Tongue (tissue), 2 donors: ENCODE results near the gene NUP133. TPM values are rescaled to one million over a fixed set of nuclear protein-coding genes. Genes with fewer than 3 reads are reported as not detected.
A peak's percentile ranks its signal among the peaks of the same experiment; 100 is the strongest.
"Not testable (repeated sequence)": the region's sequence is repeated elsewhere in the genome, so short reads cannot be mapped to it uniquely, and the experiment has no call there.

Experiments used
- DNase-seq: peaks from one replicate; pipeline ENCODE4 v3.0.0-alpha.2; 2015
- total RNA-seq: library from RNA; depleted of rRNA; stranded (reverse); fragments of >200 nt; gene quantifications from one replicate; pipeline ENCODE4 v1.2.3, GENCODE V29; 2014

NUP133 gene
- total RNA-seq, result 41.5 TPM

DNA sequence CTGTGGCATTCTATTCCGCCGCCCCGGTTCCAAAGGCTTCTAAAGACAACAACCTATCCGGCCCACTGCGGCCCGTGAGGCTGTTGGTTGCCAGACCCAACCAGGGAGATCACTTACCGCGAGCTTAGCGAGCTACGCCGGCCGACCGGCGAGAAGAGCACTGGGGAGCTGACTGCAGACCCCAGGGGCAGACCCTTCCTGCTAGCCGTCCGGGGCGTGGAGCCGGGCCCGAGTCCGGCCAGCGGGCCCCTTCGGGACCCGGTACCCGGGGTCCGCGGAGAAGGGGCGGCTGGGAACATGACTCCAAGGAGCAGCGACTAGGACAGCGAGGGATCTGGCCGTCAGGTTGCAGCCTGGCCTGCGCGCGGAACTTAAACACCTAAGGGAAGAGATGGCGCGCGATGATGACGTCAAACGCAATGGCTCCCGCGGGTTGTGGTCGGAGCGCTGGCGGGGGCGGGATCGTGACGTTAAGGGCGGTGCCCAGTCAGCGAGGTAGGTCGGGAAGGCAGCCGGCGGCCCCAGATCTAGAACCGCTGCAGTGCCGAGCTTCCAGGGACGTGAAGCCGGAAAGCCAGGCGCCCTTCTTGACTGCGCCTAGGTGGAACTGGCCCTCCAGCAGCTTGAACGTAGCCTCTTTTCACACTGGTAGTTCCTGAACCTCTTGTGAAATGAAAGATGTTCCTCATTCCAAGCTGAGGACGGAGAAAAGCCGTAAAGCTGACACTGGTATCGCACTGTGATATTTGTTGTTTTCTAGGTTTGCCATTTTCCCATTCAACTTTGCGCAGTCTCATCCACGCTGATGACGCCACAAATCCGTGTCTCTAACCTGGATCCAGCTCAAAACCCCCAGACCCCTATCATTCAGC, at the start of gene NUP133:
Gene NUP133 (minus strand): TSS at position 391 of the 872 bp plus-strand sequence. CDS start 92 bp downstream, at position 299.
- peak; percentile 100 for DNase-seq

DNA sequence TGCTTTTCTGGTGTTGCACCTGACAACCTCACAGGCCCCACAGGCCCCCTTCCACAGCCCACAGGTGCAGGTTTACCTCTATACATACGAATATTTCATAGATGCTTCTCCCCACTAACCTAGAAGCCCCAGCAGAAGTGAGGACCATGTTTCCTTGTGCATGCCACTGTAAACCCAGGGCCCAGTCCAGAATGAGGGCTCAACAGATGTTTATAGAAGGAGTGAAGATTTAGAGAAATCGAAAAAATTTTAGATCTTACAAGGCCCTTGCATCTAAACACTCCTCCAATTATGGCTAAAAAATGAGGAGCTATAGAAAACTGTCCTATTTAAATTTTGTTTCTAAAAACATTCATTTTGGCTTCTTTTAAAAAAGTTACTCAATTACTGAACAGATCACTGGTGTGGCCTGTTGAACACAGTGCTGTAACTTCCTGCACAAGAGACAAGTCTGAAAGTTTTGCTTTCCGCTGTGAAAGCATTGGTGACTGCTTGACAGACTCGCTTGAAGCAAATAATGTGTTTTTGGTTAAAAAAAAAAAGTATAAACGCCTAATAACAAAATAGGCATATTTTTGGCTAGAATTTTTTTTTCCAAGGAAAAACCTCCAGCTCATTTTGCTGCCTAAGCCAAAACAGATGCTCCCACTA, 49.2 kb upstream of the NUP133 start:
- DNase-seq, result no peak

DNA sequence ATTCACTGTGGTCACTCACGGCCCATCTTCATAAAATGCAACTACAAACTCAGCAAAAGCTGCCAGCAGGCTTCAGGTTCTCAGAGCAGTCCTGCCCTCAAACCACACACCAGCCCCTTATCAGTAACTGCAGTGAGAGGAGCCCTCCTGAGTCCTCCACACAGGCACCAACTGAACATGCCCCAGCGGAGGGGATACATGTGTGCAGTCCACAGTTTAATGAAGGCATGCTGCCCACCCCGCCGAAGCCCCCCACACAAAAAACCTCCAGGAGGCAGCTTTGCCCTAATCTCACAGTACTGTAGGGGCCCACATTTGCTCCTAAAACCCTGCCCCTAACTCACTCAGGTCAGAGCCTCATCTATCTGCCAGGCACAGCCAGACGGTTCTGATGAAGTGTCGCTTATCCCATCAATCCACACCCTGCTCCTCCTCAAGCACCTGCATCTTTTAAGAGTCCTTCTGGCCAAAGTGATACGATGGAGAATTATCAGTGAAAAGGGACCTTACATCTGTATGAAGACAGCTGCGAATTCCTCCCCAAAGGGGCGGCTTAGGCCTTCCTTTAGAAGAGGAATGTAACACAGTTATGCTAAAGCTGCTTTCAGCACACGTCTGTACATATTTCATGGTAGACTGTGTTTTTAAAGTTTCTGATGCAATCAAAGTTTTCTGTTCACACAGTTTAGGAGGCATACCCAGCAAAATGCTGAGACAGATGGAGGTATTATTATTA, 46.9 kb upstream of the NUP133 start:
- peak; percentile 29 for DNase-seq

DNA sequence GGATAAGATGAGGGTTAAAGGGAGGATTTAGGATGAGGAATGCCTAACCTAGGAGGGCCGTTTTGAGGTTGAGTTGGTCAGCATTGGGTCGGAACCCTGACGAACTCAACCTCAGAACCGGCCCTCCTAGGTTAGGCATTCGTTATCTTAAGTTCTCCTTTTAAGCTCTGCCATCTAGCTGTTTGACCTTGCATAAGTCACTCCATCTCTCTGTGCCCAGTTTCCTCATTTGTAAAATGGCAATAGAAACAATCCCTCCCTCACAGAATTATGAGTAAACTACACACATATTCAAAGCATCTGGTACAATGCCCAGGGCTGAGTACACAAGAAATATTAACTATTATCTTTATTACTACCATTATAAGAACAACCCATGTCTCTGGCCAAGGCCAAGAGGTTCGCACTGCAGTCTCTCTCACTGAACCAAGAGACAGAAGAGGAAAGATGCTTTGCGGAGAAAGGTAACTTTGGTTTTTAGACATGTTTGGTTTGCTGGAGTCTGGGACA, 45.5 kb upstream of the NUP133 start:
- no peak for DNase-seq

DNA sequence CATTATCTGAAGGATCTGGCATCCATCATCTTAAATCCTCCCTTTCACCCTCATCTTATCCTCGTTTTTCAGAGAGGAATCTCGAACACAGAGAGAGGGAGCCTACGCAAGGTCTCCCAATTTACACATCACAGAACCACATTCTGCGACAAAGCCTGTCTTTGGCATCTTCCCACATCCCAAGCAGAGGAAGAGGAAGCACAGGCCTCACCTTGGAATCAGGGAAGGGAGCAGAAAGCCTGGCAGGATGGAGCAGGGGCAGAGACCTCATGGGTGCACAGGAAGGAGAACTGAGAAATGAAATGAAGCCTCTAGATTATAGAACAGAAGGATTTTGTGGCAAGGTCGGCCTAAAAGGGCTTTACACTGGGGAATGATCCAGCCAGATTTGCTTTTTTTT, 44.6 kb upstream of the NUP133 start:
- no peak for DNase-seq

DNA sequence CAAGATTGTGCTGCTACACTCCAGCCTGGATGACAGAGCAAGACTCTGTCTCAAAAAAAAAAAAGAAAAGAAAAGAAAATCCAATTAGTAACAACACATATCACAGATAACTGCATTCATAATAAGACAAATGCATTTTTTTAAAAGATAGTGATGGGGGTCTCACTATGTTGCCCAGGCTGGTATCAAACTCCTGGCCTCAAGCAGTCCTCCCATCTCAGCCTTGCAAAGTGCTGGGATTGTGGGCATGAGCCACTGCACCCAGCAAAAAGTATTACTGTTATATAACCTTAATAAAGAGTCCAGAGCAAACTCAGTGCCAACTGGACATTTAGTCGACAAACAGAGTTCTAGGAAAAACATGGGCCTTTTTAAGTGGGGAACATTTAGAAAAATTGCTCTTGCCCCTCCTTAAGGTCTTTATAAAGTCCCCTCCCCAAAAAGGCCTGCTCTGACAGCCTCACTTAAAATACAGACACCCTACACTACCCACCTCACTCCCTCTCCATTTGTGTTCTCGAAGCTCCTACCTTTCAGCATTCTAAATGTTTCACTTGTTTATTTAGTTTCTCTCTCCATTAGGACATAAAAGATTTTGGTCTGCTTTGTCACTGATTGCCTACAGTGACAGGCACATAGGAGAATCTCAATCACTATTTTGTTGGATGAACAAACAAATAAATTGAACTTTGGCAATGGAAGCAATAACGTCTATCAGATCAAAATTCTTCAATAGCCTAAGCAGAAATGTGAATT, 42.8 kb upstream of the NUP133 start:
- no peak for DNase-seq

DNA sequence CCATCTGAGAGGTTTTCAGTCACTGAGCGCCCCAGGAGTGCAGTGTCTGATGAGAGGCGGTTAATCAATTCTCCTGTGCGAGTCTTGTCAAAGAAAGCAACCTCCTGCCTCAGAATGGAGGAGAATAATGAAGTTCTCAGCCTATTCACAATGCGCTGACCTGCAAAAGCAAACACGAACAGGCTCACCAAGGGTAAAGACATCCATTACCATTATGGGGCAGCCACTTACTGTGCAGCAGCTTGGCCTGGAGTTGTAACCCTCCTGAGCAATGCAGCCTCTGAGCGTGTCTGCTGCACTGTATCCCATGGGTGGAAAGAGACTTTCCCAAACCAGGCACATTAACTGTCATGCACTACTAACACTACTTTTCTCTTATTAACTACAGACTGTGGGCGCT, 39.4 kb upstream of the NUP133 start:
- DNase-seq, result no peak

DNA sequence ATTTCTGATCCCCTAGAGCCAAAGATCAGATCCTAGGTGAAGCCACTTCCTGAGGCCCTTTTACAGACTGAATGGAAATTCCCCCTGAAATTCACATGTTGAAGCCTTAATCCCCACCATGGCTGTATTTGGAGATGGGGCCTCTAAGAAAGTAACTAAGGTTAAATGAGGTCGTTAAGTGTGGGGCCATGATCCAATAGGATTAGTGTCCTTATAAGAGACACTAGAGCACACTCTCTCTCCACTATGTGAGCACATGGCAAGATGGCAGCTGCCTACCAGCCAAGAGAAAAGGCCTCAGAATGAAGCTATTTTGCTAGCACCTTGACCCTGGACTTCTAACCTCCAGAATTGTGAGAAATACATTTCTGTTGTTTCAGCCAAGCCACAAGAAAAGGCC, 36.4 kb upstream of the NUP133 start:
- DNase-seq, result no peak

DNA sequence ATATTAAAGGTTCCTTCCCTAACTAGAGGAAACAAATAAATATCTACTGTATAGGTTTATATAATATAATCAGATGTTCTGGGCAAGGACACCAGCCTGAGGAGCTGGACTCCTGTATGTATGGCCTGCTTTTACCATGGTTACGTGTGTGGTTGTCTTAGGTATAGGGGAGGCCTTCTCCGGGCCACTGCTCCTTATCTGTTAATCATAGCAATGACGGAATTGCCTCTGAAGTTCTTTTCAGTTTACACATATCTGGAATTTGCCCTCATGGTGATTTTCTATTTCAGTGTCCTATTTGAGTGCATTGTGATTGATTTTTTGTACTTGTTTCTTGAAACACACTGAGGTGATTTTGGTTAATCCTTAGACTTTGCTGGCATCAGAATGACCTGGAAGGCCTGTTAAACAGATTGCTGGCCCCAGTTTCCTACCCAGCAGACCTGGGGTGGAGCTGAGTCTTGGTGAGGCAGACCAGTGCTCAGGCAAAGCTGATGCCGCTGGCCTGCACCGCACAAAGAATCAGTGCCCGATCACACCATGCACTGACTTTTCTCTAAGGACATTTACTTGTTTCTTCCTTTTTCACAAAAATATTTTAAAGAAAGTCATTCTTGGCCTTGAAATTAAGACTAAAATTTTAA, 31.8 kb upstream of the NUP133 start:
- no peak for DNase-seq

DNA sequence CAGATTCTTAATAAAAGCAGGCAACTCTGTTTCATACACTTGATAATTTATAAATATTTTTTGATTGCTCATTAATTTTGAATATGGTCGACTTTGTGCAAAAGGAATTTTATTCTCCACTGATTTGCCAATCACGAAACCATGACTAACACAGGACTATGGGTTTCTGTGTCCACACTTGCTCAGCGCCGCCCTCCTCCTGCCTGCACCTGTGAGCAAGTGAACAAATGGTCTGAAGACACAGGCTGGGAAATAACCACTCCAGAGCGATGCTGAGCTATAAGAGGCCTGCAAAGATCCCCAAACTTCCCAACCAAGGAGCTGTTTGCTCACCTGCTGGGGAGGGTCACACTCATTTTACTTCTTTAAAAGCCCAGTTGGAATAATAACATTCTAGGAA, 30.8 kb upstream of the NUP133 start:
- no peak for DNase-seq

DNA sequence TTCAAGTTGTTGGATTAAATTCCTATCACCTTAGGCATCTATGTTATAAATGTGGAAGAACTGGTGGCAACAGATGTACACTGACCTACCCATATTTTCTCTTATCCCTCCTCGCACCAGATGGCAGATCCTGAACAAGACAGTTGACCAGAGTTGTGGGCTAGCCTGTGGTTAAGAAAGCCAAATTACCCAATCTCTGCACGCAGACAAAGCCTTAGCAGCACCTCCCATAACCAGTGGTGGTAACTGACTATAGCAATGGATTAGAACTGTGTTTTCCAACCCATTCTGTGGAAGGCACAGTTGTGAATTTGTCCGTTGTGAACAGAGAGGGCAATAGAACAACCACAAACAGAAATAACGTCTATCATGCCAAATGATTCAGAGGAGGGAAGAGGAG, 29.8 kb upstream of the NUP133 start:
- DNase-seq, result no peak

DNA sequence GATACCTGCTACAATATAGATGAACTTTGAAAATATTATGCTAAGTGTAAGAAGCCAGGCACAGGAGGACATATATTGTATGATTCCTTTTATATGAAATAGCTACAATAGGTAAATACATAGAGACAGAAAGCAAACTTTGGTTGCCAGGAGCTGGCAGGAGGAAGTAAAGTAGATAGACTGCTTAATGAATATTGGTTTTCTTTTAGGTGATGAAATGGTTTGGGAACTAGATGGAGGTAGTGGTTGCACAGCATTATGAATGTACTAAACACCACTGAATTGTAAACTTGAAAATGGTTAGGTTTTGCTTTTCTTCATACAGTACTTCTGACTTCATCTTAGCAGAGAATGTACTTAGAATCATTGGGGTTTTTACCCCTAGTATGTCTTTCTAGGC, 28.8 kb upstream of the NUP133 start:
- no peak for DNase-seq

DNA sequence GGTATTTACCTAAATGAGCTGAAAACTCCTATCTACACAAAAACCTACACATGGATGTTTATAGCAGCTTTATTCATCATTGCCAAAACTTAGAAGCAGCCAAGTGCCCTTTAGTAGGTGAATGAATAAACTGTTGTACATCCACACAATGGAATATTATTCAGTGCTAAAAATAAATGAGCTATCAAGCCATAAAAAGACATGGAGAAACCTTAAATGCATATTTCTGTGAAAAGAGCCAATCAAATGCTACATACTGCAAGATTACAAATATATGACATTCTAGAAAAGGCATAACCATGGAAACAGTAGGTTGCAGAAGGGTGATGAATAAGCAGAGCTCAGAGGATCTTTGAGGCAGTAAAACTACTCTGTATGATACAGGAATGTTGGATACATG, 27.1 kb upstream of the NUP133 start:
- DNase-seq, result peak; percentile 9

DNA sequence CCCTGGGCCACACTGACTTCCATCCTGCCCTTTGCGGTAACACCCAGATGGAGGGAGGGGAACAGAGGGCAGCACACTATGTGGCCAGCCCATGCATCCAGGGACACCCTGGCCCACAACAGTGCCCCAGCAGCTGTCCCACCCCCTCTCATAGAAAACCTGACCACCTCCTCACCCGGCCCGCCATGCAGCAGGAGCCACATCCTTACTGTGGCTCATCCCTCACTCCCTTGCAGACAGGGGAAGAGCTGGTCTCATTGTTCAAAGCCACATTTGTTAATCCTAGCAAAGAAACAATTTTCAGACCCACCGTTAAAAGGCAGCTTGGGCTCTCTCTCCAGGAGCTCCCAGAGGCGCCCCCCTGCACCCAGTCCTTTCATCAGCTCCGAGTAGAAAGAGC, 23.2 kb upstream of the NUP133 start:
- no peak for DNase-seq

DNA sequence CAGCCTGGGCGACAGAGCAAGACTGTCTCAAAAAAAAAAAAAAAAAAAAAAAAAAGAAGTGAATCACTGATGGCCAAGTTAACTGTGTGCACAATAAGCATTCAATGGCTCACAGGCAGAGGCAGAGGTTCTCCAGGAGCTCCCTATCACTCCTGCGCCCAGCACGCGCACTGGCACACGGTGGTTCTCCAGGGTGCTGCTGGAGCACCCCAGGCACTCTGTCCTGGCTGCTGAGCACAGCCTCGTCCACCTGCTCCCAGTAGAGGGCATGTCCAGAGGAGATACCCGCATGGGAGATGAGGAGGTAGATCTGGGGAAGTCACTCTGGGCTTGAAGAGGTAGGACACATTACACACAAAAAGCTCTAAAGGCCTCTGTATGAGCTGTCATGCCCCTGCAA, 21.5 kb upstream of the NUP133 start:
- no peak for DNase-seq

DNA sequence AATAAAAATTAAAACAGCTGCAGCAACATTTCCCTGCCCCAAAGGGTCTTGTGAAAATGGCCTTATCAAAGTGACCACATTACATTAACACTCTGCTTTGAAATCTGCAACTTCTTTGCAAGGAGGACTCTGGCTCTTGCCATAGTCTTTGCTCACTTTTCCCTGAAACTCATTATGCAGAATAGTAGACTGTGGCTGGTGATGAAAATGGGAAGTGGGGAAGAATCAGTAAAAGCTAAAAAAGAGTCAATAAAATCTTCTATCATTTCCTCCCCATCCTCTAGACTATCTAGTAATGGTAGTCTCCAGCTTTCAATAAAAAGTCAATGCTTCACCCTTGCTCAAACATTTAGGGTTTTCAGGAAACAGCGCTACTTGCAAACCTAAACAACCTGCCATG, 18.6 kb upstream of the NUP133 start:
- no peak for DNase-seq

DNA sequence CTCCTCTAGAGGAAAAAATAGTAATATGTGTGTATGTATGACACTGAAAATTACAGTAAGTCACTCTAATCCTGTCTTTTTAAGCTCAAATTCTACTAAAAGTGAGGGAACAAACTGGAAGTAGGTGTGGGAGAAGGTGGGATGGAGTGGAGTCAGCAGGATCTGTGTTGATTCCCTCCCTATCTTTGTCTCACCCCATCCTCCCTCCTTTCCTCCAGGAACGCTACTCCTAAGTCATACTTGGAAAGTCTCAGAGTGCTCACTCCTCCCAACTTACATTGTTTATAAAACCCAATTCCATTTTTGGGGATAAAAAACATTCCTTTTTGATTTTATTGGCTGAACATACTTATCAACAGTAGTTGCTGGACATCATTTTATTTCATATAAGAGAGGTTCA, 14.9 kb upstream of the NUP133 start:
- DNase-seq, result no peak

DNA sequence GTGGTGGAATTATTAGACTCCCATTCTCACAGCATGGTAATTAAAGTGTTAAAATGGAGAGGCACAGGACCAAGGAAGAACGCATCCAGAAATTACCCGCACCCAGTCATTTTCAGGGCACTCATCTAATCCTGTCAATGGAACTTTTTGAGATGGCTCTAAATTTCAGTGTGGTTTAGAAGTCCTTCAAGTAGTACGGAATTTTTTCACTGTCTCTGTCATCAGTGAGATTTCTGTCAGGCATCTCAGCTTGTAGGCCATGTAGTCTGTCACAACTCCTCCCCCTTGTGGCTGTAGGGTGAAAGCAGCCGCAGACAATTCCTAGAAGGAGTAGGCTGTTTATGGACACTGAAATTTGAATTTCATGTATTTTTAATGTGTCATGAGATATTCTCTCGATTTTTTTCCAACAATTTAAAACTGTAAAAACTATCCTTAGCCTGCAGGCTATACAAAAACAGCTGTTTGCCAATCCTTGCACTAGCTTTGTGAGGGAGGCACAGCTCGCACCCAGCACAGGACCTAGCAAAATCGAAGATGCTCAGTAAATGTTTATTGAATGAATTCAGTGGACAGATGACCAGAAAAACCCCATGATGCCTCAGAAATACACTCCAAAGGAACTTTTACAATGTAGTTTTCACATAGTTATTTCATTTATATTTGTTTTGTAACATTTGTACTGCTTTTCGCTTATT, 6.6 kb upstream of the NUP133 start:
- DNase-seq, result peak; percentile 85

DNA sequence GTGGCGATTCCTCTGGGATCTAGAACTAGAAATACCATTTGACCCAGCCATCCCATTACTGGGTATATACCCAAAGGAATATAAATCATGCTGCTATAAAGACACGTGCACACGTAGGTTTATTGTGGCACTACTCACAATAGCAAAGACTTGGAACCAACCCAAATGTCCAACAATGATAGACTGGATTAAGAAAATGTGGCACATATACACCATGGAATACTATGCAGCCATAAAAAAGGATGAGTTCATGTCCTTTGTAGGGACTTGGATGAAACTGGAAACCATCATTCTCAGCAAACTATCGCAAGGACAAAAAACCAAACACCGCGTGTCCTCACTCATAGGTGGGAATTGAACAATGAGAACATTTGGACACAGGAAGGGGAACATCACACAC, 3.5 kb upstream of the NUP133 start:
- not testable (repeated sequence) for DNase-seq

DNA sequence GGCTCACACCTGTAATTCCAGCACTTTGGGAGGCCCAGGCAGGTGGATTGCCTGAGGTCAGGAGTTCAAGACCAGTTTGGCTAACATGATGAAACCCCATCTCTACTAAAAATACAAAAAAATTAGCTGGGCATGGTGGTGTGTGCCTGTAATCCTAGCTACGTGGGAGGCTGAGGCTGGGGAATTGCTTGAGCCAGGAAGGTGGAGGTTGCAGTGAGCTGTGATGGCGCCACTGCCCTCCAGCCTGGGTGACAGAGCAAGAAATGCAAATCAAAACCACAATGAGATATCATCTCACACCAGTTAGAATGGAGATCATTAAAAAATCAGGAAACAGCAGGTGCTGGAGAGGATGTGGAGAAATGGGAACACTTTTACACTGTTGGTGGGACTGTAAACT, 3.1 kb upstream of the NUP133 start:
- not testable (repeated sequence) for DNase-seq

DNA sequence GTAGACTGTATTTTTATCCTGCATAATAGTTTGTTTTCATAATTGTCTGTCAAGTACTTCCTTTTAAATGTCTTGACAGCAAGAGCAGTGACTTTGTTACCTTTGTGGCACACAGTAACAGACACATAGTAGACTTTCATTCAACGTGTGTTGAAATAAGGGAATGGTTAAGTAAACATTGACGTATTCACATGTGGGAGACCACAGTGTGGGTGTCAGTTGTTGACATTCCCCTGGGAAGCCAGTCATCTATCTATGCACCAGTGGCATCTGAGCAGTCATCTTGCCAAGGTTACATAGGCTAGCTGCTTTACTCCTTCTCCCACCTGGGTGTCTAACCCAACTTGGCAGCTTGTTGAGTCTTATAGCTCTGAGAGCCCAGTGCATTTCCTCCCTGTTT, 1.4 kb upstream of the NUP133 start:
- DNase-seq, result no peak
